HL-60 (cell line): ENCODE data around the gene BCL11A.

Experiments
- DNase-seq, 2 experiments: peaks; one replicate each; pipeline ENCODE4 v3.0.0-alpha.2; 2010 to 2020; ENCODE audit warnings: low read depth in 1 of 2, low spot score in 1 of 2
- H3K27ac ChIP-seq: fragments of 250-450 bp; sonication (Bioruptor Pico); replicated peaks from 2 replicates; pipeline ENCODE4 v1.5.1; 2020; ENCODE audit warnings: mild to moderate bottlenecking, moderate library complexity
- H3K27me3 ChIP-seq: fragments of 250-450 bp; sonication (Bioruptor Pico); 2 replicates; pipeline ENCODE4 v1.5.1; 2021; ENCODE audit warnings: mild to moderate bottlenecking, moderate library complexity; ENCODE audit not compliant: insufficient read depth, poor library complexity, severe bottlenecking
- H3K4me3 ChIP-seq: replicated peaks from 2 replicates; pipeline ENCODE4 v1.5.1; 2011; ENCODE audit warnings: mild to moderate bottlenecking, control low read depth, low read length; ENCODE audit not compliant: insufficient read depth
- CTCF ChIP-seq: IDR thresholded peaks from one replicate; pipeline ENCODE4 v1.5.1; 2011; ENCODE audit warnings: low read length, control low read depth, inconsistent platforms; ENCODE audit not compliant: insufficient read depth
- GABPA ChIP-seq: IDR thresholded peaks from 2 replicates; pipeline ENCODE4 v1.6.1; 2012; ENCODE audit warnings: low read depth
- POLR2AphosphoS5 ChIP-seq: IDR thresholded peaks from 2 replicates; pipeline ENCODE4 v1.6.1; 2012; ENCODE audit warnings: low read depth
- REST ChIP-seq: IDR thresholded peaks from 2 replicates; pipeline ENCODE4 v1.6.1; 2012; ENCODE audit warnings: low read depth; ENCODE audit not compliant: insufficient replicate concordance
- SPI1 ChIP-seq: IDR thresholded peaks from 2 replicates; pipeline ENCODE4 v1.6.1; 2012; ENCODE audit warnings: low read depth, mild to moderate bottlenecking, borderline replicate concordance

The BCL11A gene

GRCh38 chr2:60466161-60466702, 87.2 kb downstream of the BCL11A start:
- no peak for DNase-seq
- no peak overlapping the region for H3K4me3 ChIP-seq
- TF ChIP-seq GABPA (no peak), REST (no peak), CTCF (no peak), SPI1 (no peak), POLR2AphosphoS5 (no peak)
- no peak overlapping the region for H3K27ac ChIP-seq
- no peaks in the 10 kb centered on the region for H3K27me3 ChIP-seq

- no peak overlapping the region for H3K27ac ChIP-seq
- no peaks in the 10 kb centered on the region for H3K27me3 ChIP-seq
- DNase-seq, result no peak
- H3K4me3 ChIP-seq, result no peak overlapping the region
- TF ChIP-seq GABPA (no peak), SPI1 (no peak), POLR2AphosphoS5 (no peak), REST (no peak), CTCF (no peak)
These were observed 87.7 kb downstream of the BCL11A start for GRCh38 chr2:60465736-60466135.

- Histone ChIP-seq H3K4me3 (no peak overlapping the region), H3K27ac (no peak overlapping the region), H3K27me3 (no peaks in the 10 kb centered on the region)
- DNase-seq, result no peak
- TF ChIP-seq SPI1, result no peak
These were observed 90.2 kb downstream of the BCL11A start for GRCh38 chr2:60463249-60463648.

- Histone ChIP-seq H3K4me3 (no peak overlapping the region), H3K27ac (no peak overlapping the region), H3K27me3 (no peaks in the 10 kb centered on the region)
- DNase-seq, result no peak
- TF ChIP-seq REST (no peak), SPI1 (no peak), POLR2AphosphoS5 (no peak), CTCF (no peak), GABPA (no peak)
These were observed 91.9 kb downstream of the BCL11A start for GRCh38 chr2:60461421-60462108.
